HG02943 (cell line): ENCODE results near the gene TBCA.

ENCODE experiments used
- ATAC-seq: cut with Tn5 transposase; IDR thresholded peaks from one replicate; pipeline ENCODE4 v1.9.1; 2021; ENCODE audit warnings: mild to moderate bottlenecking, low read depth, moderate library complexity; ENCODE audit not compliant: unreplicated experiment

TBCA gene

DNA sequence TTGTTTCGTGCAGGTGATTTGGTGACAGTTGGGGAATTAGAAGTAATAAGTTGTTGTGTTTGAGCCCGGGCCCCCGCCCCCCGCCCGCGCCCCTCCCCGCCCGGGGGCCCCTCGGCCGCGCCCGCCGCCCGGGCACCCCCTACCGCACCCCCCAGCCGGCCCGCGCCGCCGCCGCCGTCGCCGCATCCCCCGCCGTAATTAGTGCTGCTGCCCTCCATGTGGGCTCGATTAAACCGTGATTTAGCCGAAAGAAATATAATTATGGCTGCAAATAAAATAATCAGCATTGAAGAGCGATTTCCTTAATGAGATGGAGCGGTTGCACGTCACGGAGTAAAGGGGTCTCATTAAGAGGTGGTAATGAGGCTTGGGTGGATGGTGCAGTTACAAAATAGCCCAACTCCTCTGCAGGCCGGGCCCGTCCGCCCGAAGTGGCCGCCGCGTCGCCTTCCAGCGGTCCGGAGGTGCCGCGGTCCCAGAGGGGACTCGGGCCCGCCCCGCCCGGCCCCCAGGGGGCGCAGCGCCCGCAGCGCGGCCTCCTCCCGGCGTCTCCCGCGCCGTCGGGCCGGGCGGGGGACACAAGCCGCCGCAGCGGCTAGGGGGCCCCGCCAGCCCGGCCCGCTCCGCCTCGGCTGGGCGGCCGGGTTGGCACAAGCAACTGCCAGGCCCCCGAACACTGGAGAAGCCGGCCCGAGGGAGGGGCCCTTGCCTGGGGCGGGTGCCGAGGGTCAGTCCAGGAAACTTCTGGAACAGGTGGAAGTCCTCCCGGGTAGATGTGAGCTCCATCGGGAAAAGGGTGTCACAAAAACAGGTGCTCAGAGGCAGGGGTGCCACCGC is 130.8 kb downstream of the TBCA start:
- ATAC-seq, result peak; percentile 57

GRCh38 chr5:77644371-77645157 is 131.6 kb downstream of the TBCA start:
- ATAC-seq, result no peak

- no peak for ATAC-seq
Observed at GRCh38 chr5:77643654-77644370, 132.3 kb downstream of the TBCA start.

DNA sequence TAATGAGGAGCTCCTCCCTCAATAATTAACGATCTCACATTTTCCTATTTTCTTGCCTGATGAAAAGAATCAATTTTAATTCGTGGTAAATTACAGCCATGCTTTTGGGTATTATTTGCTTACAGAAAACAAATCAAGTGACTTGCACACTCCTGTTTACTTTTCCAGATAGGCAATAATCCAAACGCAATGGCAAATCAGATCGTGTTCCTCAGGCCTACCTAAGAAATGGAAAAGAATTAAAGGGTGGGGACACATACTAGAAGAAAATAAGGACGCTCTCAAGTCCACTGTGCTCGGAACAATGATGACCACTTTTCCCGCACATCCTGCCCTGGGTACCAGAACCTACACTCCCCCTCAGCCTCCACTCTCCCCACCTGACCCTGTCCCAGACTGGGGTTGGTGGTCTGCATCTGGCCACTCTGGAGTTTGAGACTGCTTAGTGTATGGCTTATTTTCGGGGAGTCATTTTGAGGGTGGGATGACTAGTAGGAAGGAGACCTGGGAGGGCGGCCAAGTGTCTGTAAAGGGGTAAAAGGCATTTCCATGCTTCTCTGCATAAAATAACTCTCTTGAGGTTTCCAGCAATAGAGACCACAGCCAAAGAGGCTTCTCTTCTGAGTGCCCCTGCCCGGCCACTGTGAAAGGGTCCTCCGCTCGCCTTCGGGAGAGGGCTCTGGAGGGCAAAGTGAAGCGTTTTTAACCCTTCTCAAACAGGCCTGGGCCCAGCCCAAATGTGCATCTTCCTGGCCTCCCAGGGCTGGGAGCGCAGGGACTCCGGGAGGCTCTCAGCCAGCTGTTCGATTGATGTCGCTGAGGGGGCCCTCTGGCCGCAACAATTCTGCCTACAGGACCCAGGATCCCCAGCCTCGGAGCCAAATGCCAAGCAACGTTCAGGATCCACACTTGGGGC is 133.1 kb downstream of the TBCA start:
- ATAC-seq, result no peak

DNA sequence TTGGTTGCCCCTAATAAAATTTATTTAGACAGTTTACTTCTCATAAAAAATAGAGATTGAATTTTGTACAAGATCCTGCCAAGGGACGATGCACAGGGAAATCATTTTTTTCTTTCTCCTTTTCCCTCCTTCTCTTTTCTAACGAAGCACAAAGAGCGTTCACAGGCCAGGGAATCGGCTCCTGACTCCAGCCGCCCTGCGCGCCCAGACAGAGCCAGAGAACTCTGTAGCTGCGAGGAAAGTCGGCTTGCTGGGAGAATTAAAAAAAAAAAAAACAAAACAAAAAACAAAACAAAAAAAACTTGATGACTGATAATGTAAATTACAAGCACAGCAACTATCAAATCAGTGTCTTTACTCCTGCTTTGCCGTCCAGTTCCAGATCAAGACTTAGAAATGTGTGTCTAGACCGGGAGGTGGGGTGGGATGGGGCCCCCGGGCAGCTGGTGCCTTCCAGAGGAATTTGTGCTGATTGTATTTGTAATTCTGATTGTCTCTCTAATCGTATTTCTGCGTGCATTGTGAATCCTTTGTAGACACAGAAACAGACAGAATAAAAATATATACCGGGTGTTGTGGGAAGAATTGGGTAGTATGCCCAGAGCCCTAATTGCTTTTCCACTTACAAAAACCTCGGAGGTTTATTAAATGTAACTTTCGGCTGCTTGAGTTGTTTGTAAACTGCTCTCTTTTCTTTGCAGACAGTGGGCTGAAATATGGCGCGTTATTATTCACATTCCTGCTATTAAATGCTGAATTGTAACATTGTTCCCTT is 134.0 kb downstream of the TBCA start:
- ATAC-seq, result no peak

DNA sequence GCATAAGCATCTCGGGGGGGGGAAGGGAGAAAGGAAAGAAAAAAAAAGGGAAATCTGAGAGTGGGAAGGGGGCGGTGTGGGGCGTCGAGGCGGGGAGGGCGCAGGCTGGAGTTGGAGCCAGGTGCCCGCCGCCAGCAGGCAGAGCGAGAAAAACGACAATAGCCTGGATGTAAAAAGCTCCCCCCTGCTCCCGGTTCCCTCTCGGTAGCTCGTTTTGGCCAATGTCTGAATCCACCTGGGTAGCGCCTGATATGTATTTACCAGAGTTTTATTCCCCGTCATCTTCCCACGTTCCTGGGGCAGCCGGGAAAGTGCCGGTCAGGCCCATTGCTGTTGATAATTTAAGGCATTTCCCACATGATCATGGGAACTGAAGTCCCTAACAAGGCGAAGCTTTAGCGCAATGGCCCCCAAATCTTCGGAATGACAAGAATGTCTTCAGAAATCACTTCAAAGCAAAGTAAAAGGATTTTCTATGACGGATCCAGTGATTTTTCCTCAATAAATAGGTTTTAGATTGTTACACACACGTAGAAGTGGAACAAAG is 134.7 kb downstream of the TBCA start:
- no peak for ATAC-seq
